SHP77 treated with DMSO at 0.1 percent for 48 hours (cell line): ENCODE measurements around the gene P2RX5.

Source experiments
- DNase-seq: peaks from one replicate; lab custom pipeline; 2025; lab: John Stamatoyannopoulos, UW

The P2RX5 gene

GRCh38 chr17:3656755-3657587 lies 39.0 kb downstream of the P2RX5 start:
- no peak for DNase-seq

- no peak for DNase-seq
Observed at GRCh38 chr17:3656353-3656752, 39.6 kb downstream of the P2RX5 start.

GRCh38 chr17:3655766-3656165 lies 40.2 kb downstream of the P2RX5 start:
- no peak for DNase-seq

GRCh38 chr17:3647769-3648555 lies 48.0 kb downstream of the P2RX5 start:
- DNase-seq = no peak

- DNase-seq = no peak
Observed at GRCh38 chr17:3647251-3647650, 48.7 kb downstream of the P2RX5 start.

- no peak for DNase-seq
Observed at GRCh38 chr17:3645310-3645709, 50.6 kb downstream of the P2RX5 start.

- DNase-seq = no peak
Observed at GRCh38 chr17:3643889-3644349, 52.0 kb downstream of the P2RX5 start.

- DNase-seq = no peak
Observed at GRCh38 chr17:3641717-3642486, 54.1 kb downstream of the P2RX5 start.

GRCh38 chr17:3641014-3641413 lies 54.9 kb downstream of the P2RX5 start:
- no peak for DNase-seq

- DNase-seq = no peak
Observed at GRCh38 chr17:3639981-3640596, 55.9 kb downstream of the P2RX5 start.

- no peak for DNase-seq
Observed at GRCh38 chr17:3636908-3637373, 59.0 kb downstream of the P2RX5 start.

GRCh38 chr17:3636154-3636907 lies 59.6 kb downstream of the P2RX5 start, which contains the start of the genes CTNS and SHPK:
Gene CTNS (plus strand): TSS chr17:3636760. CDS start chr17:3640207, 3,447 bp downstream.
Gene SHPK (minus strand): TSS chr17:3636250. CDS start chr17:3636219, 31 bp downstream.
- DNase-seq = peak; percentile 96

GRCh38 chr17:3635474-3636153 lies 60.3 kb downstream of the P2RX5 start:
- no peak for DNase-seq

GRCh38 chr17:3632287-3632686 lies 63.7 kb downstream of the P2RX5 start:
- DNase-seq = no peak

GRCh38 chr17:3630781-3631180 lies 65.2 kb downstream of the P2RX5 start:
- no peak for DNase-seq

- no peak for DNase-seq
Observed at GRCh38 chr17:3627769-3628167, 68.2 kb downstream of the P2RX5 start.

GRCh38 chr17:3626831-3627768 lies 68.9 kb downstream of the P2RX5 start:
- no peak for DNase-seq
